HG03575 (cell line): ENCODE measurements around the gene PLK1.
"Not testable (repeated sequence)": the region's sequence is repeated elsewhere in the genome, so short reads cannot be mapped to it uniquely, and the experiment has no call there.

Experiments used
- ATAC-seq: cut with Tn5 transposase; IDR thresholded peaks from one replicate; pipeline ENCODE4 v1.9.1; 2021; ENCODE audit not compliant: unreplicated experiment, insufficient number of reproducible peaks, low FRiP score; ENCODE audit errors: extremely low read depth

The PLK1 gene

GRCh38 chr16:23678430-23679273, at the start of gene PLK1:
Gene PLK1 (plus strand): TSS chr16:23678889. CDS start chr16:23678933, 44 bp downstream.
- ATAC-seq, result no peak

GRCh38 chr16:23629516-23629915, 49.2 kb upstream of the PLK1 start:
- ATAC-seq, result no peak

- not testable (repeated sequence) for ATAC-seq
These were observed 46.8 kb upstream of the PLK1 start for GRCh38 chr16:23631874-23632273.

GRCh38 chr16:23634461-23635036, 44.1 kb upstream of the PLK1 start:
- ATAC-seq, result no peak

GRCh38 chr16:23635958-23636357, 42.7 kb upstream of the PLK1 start:
- no peak for ATAC-seq

- no peak for ATAC-seq
These were observed 38.1 kb upstream of the PLK1 start for GRCh38 chr16:23640615-23640930.

- ATAC-seq, result peak; percentile 85
These were observed 37.5 kb upstream of the PLK1 start, which contains the start of the genes DCTN5 and PALB2 for GRCh38 chr16:23640931-23641765. Gene DCTN5 (plus strand): TSS chr16:23641466. CDS start chr16:23641543, 77 bp downstream. Gene PALB2 (minus strand): TSS chr16:23641310. CDS start chr16:23641157, 153 bp downstream.

- ATAC-seq, result no peak
These were observed 36.4 kb upstream of the PLK1 start for GRCh38 chr16:23642246-23642774.

- no peak for ATAC-seq
These were observed 27.8 kb upstream of the PLK1 start for GRCh38 chr16:23650674-23651416.

GRCh38 chr16:23651943-23652468, 26.7 kb upstream of the PLK1 start:
- no peak for ATAC-seq

- no peak for ATAC-seq
These were observed 14.8 kb upstream of the PLK1 start for GRCh38 chr16:23663918-23664317.

- ATAC-seq, result no peak
These were observed 11.9 kb upstream of the PLK1 start for GRCh38 chr16:23666571-23667354.

- ATAC-seq, result no peak
These were observed 11.4 kb upstream of the PLK1 start for GRCh38 chr16:23667355-23667659.

GRCh38 chr16:23668225-23668624, 10.5 kb upstream of the PLK1 start:
- ATAC-seq, result no peak

GRCh38 chr16:23668873-23669272, 9.8 kb upstream of the PLK1 start:
- ATAC-seq, result no peak

GRCh38 chr16:23670137-23670776, 8.4 kb upstream of the PLK1 start:
- ATAC-seq, result peak; percentile 65

GRCh38 chr16:23673971-23674614, 4.6 kb upstream of the PLK1 start:
- no peak for ATAC-seq
